NCI-H2196 (cell line): ENCODE data around the gene CACHD1.

Experiments used
- DNase-seq: peaks from one replicate; lab custom pipeline; 2025; ENCODE audit not compliant: unreplicated experiment; lab: John Stamatoyannopoulos, UW

Gene CACHD1

DNA sequence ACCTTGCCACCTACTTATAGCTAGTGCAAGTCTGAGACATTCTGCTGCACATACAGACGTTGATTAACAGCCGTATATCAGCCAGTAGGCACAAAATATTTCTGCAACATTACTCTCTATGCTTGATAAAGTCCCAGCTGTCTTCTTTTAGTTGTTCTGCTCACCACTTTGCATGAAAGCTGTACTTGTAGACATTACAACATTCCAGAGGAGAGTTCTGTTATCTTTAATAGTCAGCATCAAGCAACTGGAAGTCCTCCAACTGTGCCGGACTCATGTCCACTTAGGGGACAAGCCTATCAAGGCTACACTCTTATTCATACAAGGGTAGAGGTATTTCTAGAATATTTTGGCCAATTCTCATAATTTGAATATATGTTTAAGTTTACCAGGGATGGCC, 50.0 kb downstream of the CACHD1 start:
- DNase-seq = no peak

DNA sequence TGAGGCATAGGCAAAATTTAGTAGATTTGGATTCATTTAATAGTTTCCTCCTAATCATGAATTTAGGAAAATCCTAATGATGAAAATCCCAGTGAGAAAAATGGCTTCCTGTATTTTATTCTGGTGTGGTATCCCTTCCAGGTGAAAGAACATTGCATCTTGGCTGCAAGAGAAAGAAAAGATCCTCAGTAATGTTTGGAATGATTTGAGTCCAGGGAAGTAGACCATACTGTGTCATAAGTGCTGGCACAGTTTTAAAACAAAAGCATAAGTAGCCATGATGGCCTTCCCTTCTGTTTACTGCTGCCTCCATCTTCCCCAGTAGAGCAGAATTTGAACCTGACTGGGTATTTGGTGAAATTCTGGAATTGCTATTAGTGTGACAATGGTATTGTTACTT, 52.8 kb downstream of the CACHD1 start:
- DNase-seq = no peak

DNA sequence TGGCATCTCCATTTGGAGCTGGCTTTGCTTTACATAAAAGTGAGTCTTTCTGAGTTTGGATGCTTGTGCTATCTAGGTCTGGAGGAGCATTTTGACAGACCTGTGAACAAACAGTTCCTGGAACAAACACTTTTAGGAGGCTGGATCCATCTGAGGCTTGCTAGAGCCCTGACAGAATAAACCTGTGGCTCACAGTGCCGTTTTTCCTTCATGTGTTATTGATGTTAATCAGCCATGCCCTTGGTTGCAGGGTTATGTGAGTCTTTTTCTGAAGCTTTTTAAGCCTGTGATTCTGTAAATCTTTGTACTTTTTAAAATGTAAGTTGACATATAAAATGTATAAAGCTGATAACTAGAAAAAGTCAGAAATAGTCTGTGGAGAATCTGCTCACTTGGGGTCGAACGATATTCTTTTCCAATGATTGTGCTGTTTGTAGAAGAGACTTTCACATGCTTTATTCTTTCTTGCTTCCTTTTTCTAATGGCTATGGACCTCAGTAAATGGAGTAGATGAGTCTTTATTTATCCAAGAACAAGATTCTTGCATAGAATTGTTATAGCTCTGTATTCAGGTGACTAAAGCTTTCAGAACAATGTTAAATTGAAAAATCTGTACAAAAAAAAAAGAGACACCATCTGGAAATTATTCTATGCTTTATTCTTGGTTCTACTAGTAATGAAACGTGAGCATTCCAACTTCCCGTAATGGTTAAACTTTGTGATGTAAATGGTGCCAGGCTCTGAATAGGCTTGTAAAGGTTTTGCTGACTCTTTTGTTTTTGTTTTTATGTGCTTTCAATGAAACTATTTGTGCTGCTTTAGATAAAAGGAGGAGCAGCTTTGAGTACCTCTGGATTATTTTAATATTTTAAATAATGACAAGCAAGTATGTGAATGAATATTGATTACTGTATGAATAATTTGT, 53.7 kb downstream of the CACHD1 start:
- DNase-seq = no peak

DNA sequence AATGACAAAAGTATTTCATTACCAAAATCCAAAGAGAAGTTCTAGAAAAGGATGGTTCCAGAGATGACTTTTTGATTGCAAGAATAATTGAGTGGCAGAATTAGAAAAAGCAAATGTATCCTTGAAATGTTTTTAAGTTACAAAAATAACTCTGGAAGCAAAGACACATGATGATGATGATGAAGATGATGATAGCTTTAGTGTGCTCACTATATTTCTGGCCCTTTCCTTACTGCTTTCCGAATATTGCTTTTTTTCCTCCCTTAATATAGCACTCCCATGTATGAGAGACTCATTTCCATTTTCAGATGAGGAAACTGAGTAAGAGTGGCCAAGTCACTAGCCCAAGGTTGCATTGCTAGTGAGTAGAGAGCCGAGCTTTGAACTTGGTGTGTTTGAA, 54.7 kb downstream of the CACHD1 start:
- no peak for DNase-seq

- DNase-seq = no peak
Observed at GRCh38 chr1:64525116-64525686, 55.3 kb downstream of the CACHD1 start.

GRCh38 chr1:64526312-64526711, 56.4 kb downstream of the CACHD1 start:
- no peak for DNase-seq

GRCh38 chr1:64527165-64527564, 57.2 kb downstream of the CACHD1 start:
- DNase-seq = no peak

GRCh38 chr1:64527786-64528185, 57.9 kb downstream of the CACHD1 start:
- DNase-seq = no peak

GRCh38 chr1:64530969-64531692, 61.2 kb downstream of the CACHD1 start:
- DNase-seq = no peak

GRCh38 chr1:64532646-64533045, 62.7 kb downstream of the CACHD1 start:
- no peak for DNase-seq

- peak; percentile 56 for DNase-seq
Observed at GRCh38 chr1:64535938-64536835, 66.3 kb downstream of the CACHD1 start.

GRCh38 chr1:64536836-64537490, 67.0 kb downstream of the CACHD1 start:
- no peak for DNase-seq

DNA sequence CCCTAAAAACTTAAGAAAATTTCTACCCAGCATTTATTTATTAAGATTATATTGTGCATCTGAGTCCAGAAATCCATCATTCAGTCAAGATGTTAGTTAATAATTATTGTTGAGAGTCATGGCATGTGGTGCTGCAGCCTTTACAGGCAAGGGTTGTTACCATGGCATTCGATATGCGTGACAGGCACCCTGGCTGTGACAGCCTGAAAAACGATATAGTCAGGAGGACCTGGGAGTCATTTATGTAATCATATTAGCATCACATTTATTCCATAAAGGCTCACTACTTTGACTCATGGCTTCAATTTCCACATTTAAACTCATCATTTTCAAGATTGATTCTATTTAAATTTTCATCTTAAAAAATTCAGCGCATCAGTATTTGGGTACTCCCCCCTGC, 68.0 kb downstream of the CACHD1 start:
- no peak for DNase-seq

DNA sequence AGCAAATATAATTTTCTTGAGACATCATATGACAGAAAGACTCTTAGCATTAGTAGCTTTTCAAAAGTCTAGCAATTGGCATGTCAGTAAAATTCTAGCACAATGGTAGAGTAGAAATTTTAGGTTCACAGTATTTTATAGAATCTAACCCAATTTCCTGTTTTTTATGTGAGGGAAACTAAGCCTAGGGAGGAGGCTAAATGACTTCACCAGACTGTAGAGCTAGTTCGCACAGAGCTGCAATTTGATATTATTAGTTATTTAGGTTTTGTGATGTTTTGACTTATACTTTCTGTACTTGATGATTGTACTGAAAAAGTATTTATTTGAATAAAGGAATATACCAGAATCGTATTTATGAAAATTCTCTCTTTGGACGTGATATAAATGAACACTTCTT, 68.5 kb downstream of the CACHD1 start:
- DNase-seq = no peak

GRCh38 chr1:64539289-64539688, 69.4 kb downstream of the CACHD1 start:
- no peak for DNase-seq

DNA sequence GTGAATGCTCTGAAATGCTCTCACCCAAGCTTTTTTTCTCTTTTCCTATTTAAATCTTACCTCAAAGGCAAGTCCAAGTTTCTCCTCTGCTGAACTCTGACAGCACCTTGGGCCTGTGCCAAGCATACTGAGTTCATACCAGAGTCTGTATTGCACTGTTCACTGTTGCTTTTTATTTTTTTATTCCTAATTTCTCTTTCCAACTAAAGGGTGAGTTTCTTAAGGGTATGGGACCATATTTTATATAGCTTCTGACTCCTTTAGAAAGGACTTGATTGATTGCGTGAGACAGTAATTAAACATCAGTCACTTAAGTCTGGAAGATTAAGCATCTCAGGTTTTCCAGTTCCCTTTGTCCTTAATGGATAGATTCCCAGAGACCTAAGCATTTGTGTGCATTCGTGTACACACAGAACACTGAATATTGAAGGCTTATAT, 69.9 kb downstream of the CACHD1 start:
- no peak for DNase-seq

DNA sequence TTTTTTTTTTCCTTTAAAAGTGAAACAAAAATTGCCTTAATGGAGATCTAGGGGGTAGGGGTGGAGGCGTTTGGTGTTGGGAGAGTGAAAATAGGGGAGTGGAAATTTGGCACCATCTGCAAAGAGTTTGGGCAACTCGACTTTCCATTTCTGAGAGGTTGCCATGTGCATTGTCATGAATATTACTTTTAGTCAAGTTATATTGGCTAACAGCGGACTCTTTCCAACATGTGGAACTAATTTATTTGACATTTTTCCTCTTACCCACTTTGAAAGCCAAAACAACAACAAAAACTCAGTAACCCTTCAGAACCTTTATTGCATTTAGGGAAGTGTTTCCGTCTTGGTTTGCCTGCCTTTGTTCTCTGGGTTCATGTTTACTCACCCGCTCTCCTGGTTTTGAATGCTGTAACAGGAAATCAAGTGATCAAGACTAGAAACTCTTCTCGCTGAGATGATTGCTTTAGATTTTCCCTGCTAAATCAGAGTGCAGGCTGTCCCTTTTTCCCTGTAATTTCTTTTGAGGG, 70.4 kb downstream of the CACHD1 start:
- DNase-seq = no peak

- DNase-seq = no peak
Observed at GRCh38 chr1:64542118-64542517, 72.2 kb downstream of the CACHD1 start.

DNA sequence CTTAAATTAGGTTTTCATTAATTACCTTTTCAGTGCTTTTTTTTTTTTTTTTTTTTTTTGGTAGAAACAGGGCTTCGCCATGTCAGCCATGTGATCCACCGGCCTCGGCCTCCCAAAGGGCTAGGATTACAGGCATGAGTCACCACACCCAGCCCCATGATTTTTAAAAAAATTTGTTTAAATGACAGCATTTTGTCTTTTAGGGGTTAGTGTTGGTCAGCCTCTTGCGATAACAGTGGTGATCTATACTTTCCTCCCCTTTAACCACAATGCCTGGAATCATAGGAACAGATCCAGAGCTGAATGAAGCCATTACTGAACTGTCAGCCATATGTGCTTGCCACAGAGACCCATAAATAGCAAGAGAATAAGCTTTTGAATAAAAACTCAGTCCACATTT, 73.9 kb downstream of the CACHD1 start:
- DNase-seq = no peak
